ENCODE data around the gene COX18. TPM values are rescaled to one million over a fixed set of nuclear protein-coding genes. Genes with fewer than 3 reads are reported as not detected.

COX18 gene
- 5.7 to 7.5 TPM (median 6.4 TPM) in 5 replicates for total RNA-seq (2022; extraction: Qiagen RNA extraction)

GRCh38 chr4:73069338-73070073 is at the start of gene COX18:
Gene COX18 (minus strand): TSS chr4:73069716. CDS start chr4:73069649, 67 bp downstream.

Other genes with a start within 250 kb of the COX18 start
- 19.1 to 23.4 TPM (median 21.9 TPM) in 5 replicates for gene ANKRD17, start 189.1 kb upstream of the COX18 start, total RNA-seq (2022; extraction: Qiagen RNA extraction)